GM12878 (cell line): ENCODE results near the gene HNRNPA1. TPM values are rescaled to one million over a fixed set of nuclear protein-coding genes. Genes with fewer than 3 reads are reported as not detected.
A peak's percentile ranks its signal among the peaks of the same experiment; 100 is the strongest.

ENCODE experiments used
- BHLHE40 ChIP-seq, 2 experiments: fragments of 450-650 bp in 1 of 2; IDR thresholded peaks; 2 replicates each; pipeline ENCODE4 v1.6.1; 2011 to 2017; ENCODE audit warnings: low read depth in 2 of 2, borderline replicate concordance in 1 of 2, improper control_type of control experiment in 1 of 2, low read length in 1 of 2, mild to moderate bottlenecking in 1 of 2
- BMI1 ChIP-seq: fragments of 450-650 bp; IDR thresholded peaks from 2 replicates; pipeline ENCODE4 v1.6.1; 2016; ENCODE audit warnings: mild to moderate bottlenecking, moderate library complexity, borderline replicate concordance
- E2F4 ChIP-seq: IDR thresholded peaks from 2 replicates; pipeline ENCODE4 v1.6.1; 2012; ENCODE audit warnings: low read depth, low read length, improper control_type of control experiment
- EED ChIP-seq: sonication (generic); IDR thresholded peaks from 2 replicates; pipeline ENCODE4 v1.6.1; 2016; ENCODE audit warnings: antibody characterized with exemption, low read depth
- HDGF ChIP-seq: fragments of 450-650 bp; IDR thresholded peaks from 2 replicates; pipeline ENCODE4 v1.6.1; 2016; ENCODE audit warnings: antibody characterized with exemption
- KDM1A ChIP-seq: fragments of 200-600 bp; sonication (generic); IDR thresholded peaks from 2 replicates; pipeline ENCODE4 v1.6.1; 2016; ENCODE audit warnings: borderline replicate concordance
- KLF5 ChIP-seq: fragments of 450-650 bp; IDR thresholded peaks from 2 replicates; pipeline ENCODE4 v1.6.1; 2014; ENCODE audit warnings: mild to moderate bottlenecking; ENCODE audit not compliant: partially characterized antibody
- LARP7 ChIP-seq: fragments of 450-650 bp; IDR thresholded peaks from 2 replicates; pipeline ENCODE4 v1.6.1; 2017; ENCODE audit warnings: mild to moderate bottlenecking
- MEF2A ChIP-seq: IDR thresholded peaks from 2 replicates; pipeline ENCODE4 v1.6.1; 2011; ENCODE audit warnings: low read depth, mild to moderate bottlenecking, low read length, moderate library complexity; ENCODE audit not compliant: insufficient read depth
- NBN ChIP-seq: fragments of 450-650 bp; IDR thresholded peaks from 2 replicates; pipeline ENCODE4 v1.6.1; 2016
- PRDM15 ChIP-seq: fragments of 450-650 bp; formaldehyde crosslinking; IDR thresholded peaks from 2 replicates; pipeline ENCODE4 v1.4.0; 2020; ENCODE audit warnings: mild to moderate bottlenecking, moderate library complexity
- RB1 ChIP-seq: fragments of 450-650 bp; formaldehyde crosslinking; IDR thresholded peaks from 2 replicates; pipeline ENCODE4 v1.6.1; 2017; ENCODE audit warnings: mild to moderate bottlenecking, borderline replicate concordance
- SMAD5 ChIP-seq: IDR thresholded peaks from 2 replicates; pipeline ENCODE4 v1.6.1; 2016; ENCODE audit warnings: antibody characterized with exemption, low read depth
- SP1 ChIP-seq: IDR thresholded peaks from one replicate; pipeline ENCODE4 v1.6.1; 2011; ENCODE audit warnings: low read depth, low read length
- SUPT20H ChIP-seq: IDR thresholded peaks from 2 replicates; pipeline ENCODE4 v1.6.1; 2011; ENCODE audit warnings: low read depth, mild to moderate bottlenecking, low read length, moderate library complexity, borderline replicate concordance; ENCODE audit not compliant: control insufficient read depth
- ZBTB4 ChIP-seq: fragments of 450-650 bp; formaldehyde crosslinking; IDR thresholded peaks from 2 replicates; pipeline ENCODE4 v1.4.0; 2022; ENCODE audit warnings: mild to moderate bottlenecking, moderate library complexity
- ZNF384 ChIP-seq: IDR thresholded peaks from 2 replicates; pipeline ENCODE4 v1.6.1; 2012; ENCODE audit warnings: low read depth, mild to moderate bottlenecking, low read length, improper control_type of control experiment, borderline replicate concordance
- polyA plus RNA-seq, 11 experiments: library from polyadenylated mRNA; depleted of rRNA in 4 of 11; unstranded in 6 of 11; stranded (reverse) in 5 of 11; fragments of >200 nt; fragmentation: Nextera tagmentation in 4 of 11; fragmentation: Illumina TruSeq in 1 of 11; extraction: Ambion mirVana in 4 of 11; extraction: Trizol in 1 of 11; gene quantifications; 1 replicate in 1 of 11; 2 replicates in 10 of 11; pipeline versions ENCODE4 v1.2.1 to v1.2.3, GENCODE V29; 2011 to 2016; ENCODE audit warnings: inconsistent platforms in 2 of 11, missing spikeins in 2 of 11, low read depth in 1 of 11
- total RNA-seq, 4 experiments: library from RNA; depleted of rRNA in 3 of 4; stranded (reverse); fragments of >200 nt in 3 of 4; fragmentation: Illumina TruSeq in 1 of 4; extraction: Trizol in 1 of 4; gene quantifications; 2 replicates each; pipeline versions ENCODE4 v1.2.1 to v1.2.3, GENCODE V29; 2013 to 2021
- TF ChIP-seq, protein P1 (sequence below): fragments of 450-650 bp; IDR thresholded peaks from 2 replicates; pipeline ENCODE4 v1.6.1; 2016; ENCODE audit warnings: mild to moderate bottlenecking, moderate library complexity, borderline replicate concordance

HNRNPA1 gene
- total and polyA plus RNA-seq, 10 of the 15 experiments (the other 5 are each of a cell fraction or from before 2014, with no cell fraction given): 630 to 2,342 (median 1,407) TPM

GRCh38 chr12:54240971-54241588 is 39.4 kb upstream of the HNRNPA1 start (continued):
- TF ChIP-seq E2F4: no peak
- TF ChIP-seq PRDM15 (CRISPR knock-in tag): no peak
- no peak for TF ChIP-seq KLF5
- 0 out of 2 replicates have a peak, but pooled peaks have one; percentile 38 for TF ChIP-seq HDGF
- 0 out of 2 replicates have a peak, but pooled peaks have one; percentile 64 for TF ChIP-seq NBN
- peak; percentile 83 for TF ChIP-seq EED
- TF ChIP-seq LARP7: no peak
- TF ChIP-seq KDM1A: no peak
- no peak for TF ChIP-seq RB1
- no peak for TF ChIP-seq ZBTB4
- TF ChIP-seq BMI1: no peak; the same call in 1 of the 2 replicates
- TF ChIP-seq MEF2A: no peak
- TF ChIP-seq BHLHE40 (IDR thresholded peaks at IDR 0.05; ENCODE audit: borderline replicate concordance in 1 of 2, low read depth in 2 of 2, low read length in 1 of 2): no peak
- TF ChIP-seq SUPT20H: no peak
- no peak for TF ChIP-seq SP1
- peak; percentile 35; the same call in 1 of the 2 replicates for TF ChIP-seq ZNF384
- TF ChIP-seq SMAD5: no peak
- TF ChIP-seq, protein P1, sequence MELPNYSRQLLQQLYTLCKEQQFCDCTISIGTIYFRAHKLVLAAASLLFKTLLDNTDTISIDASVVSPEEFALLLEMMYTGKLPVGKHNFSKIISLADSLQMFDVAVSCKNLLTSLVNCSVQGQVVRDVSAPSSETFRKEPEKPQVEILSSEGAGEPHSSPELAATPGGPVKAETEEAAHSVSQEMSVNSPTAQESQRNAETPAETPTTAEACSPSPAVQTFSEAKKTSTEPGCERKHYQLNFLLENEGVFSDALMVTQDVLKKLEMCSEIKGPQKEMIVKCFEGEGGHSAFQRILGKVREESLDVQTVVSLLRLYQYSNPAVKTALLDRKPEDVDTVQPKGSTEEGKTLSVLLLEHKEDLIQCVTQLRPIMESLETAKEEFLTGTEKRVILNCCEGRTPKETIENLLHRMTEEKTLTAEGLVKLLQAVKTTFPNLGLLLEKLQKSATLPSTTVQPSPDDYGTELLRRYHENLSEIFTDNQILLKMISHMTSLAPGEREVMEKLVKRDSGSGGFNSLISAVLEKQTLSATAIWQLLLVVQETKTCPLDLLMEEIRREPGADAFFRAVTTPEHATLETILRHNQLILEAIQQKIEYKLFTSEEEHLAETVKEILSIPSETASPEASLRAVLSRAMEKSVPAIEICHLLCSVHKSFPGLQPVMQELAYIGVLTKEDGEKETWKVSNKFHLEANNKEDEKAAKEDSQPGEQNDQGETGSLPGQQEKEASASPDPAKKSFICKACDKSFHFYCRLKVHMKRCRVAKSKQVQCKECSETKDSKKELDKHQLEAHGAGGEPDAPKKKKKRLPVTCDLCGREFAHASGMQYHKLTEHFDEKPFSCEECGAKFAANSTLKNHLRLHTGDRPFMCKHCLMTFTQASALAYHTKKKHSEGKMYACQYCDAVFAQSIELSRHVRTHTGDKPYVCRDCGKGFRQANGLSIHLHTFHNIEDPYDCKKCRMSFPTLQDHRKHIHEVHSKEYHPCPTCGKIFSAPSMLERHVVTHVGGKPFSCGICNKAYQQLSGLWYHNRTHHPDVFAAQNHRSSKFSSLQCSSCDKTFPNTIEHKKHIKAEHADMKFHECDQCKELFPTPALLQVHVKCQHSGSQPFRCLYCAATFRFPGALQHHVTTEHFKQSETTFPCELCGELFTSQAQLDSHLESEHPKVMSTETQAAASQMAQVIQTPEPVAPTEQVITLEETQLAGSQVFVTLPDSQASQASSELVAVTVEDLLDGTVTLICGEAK: no peak
